ENCODE results near the gene BICDL2.
A peak's percentile ranks its signal among the peaks of the same experiment; 100 is the strongest.

The BICDL2 gene

GRCh38 chr16:3023415-3023668 lies 13.4 kb downstream of the BICDL2 start:
- no peak for DNase-seq

- no peak for DNase-seq
Measured at GRCh38 chr16:3022684-3023414, 13.9 kb downstream of the BICDL2 start.

GRCh38 chr16:3022208-3022683 lies 14.5 kb downstream of the BICDL2 start:
- peak; percentile 67 for DNase-seq

GRCh38 chr16:3021449-3022207 lies 15.1 kb downstream of the BICDL2 start:
- peak; percentile 68 for DNase-seq

GRCh38 chr16:3020604-3021448 lies 15.9 kb downstream of the BICDL2 start:
- DNase-seq, result peak; percentile 72

GRCh38 chr16:3020247-3020603 lies 16.5 kb downstream of the BICDL2 start, which contains the start of gene TNFRSF12A:
TSS of gene TNFRSF12A (plus strand) at chr16:3020368. CDS start at chr16:3020398, 30 bp downstream.
- DNase-seq, result peak; percentile 75

GRCh38 chr16:3019594-3020246 lies 17.0 kb downstream of the BICDL2 start:
- DNase-seq, result no peak

GRCh38 chr16:3017794-3018506 lies 18.8 kb downstream of the BICDL2 start, which contains the start of gene CLDN6:
TSS of gene CLDN6 (minus strand) at chr16:3018183. CDS start at chr16:3016021, 2,162 bp downstream.
- DNase-seq, result no peak

GRCh38 chr16:3017344-3017743 lies 19.4 kb downstream of the BICDL2 start:
- no peak for DNase-seq

GRCh38 chr16:3015865-3016521 lies 20.8 kb downstream of the BICDL2 start:
- DNase-seq, result no peak

- DNase-seq, result no peak
Measured at GRCh38 chr16:3014971-3015370, 21.8 kb downstream of the BICDL2 start.

- DNase-seq, result no peak
Measured at GRCh38 chr16:3013998-3014690, 22.6 kb downstream of the BICDL2 start.

GRCh38 chr16:3013491-3013951 lies 23.2 kb downstream of the BICDL2 start:
- DNase-seq, result no peak

- no peak for DNase-seq
Measured at GRCh38 chr16:3012828-3013420, 23.8 kb downstream of the BICDL2 start, which contains the start of gene CLDN9. TSS of gene CLDN9 (plus strand) at chr16:3012923. CDS start at chr16:3013363, 440 bp downstream.

GRCh38 chr16:3012246-3012645 lies 24.5 kb downstream of the BICDL2 start:
- DNase-seq, result no peak

- DNase-seq, result no peak
Measured at GRCh38 chr16:3010510-3010909, 26.2 kb downstream of the BICDL2 start.

GRCh38 chr16:3009568-3010390 lies 27.0 kb downstream of the BICDL2 start:
- no peak for DNase-seq

- DNase-seq, result no peak
Measured at GRCh38 chr16:3008690-3009037, 28.1 kb downstream of the BICDL2 start.

- peak; percentile 32 for DNase-seq
Measured at GRCh38 chr16:3007957-3008689, 28.6 kb downstream of the BICDL2 start.
